Endothelial cell (in vitro differentiated cells): ENCODE data around the gene NOM1. TPM values are rescaled to one million over a fixed set of nuclear protein-coding genes. Genes with fewer than 3 reads are reported as not detected.
"Not testable (repeated sequence)": the region's sequence is repeated elsewhere in the genome, so short reads cannot be mapped to it uniquely, and the experiment has no call there.

Source experiments
- DNase-seq: peaks from one replicate; pipeline ENCODE4 v3.0.0; 2021; ENCODE audit warnings: low spot score
- H3K27ac Mint-ChIP-seq: one replicate; pipeline ENCODE4 v1.8.0; 2021; ENCODE audit warnings: mixed read lengths, inconsistent platforms; ENCODE audit not compliant: unreplicated experiment
- H3K27me3 Mint-ChIP-seq: one replicate; pipeline ENCODE4 v1.8.0; 2021; ENCODE audit warnings: mild to moderate bottlenecking, moderate library complexity, mixed read lengths, inconsistent platforms; ENCODE audit not compliant: unreplicated experiment
- H3K36me3 Mint-ChIP-seq: one replicate; pipeline ENCODE4 v1.8.0; 2021; ENCODE audit warnings: mild to moderate bottlenecking, low read depth, mixed read lengths, inconsistent platforms; ENCODE audit not compliant: unreplicated experiment
- H3K4me1 Mint-ChIP-seq: one replicate; pipeline ENCODE4 v1.8.0; 2021; ENCODE audit warnings: mild to moderate bottlenecking, mixed read lengths, inconsistent platforms; ENCODE audit not compliant: unreplicated experiment
- H3K4me3 Mint-ChIP-seq: one replicate; pipeline ENCODE4 v1.8.0; 2021; ENCODE audit warnings: mild to moderate bottlenecking, mixed read lengths, inconsistent platforms; ENCODE audit not compliant: unreplicated experiment
- H3K9me3 Mint-ChIP-seq: one replicate; pipeline ENCODE4 v1.8.0; 2021; ENCODE audit warnings: mixed read lengths, inconsistent platforms; ENCODE audit not compliant: unreplicated experiment
- CTCF ChIP-seq: fragments of 200-600 bp; sonication (generic); IDR thresholded peaks from one replicate; pipeline ENCODE4 v1.5.0; 2021; ENCODE audit warnings: antibody characterized with exemption; ENCODE audit not compliant: unreplicated experiment
- long read RNA-seq: library from polyadenylated mRNA; unstranded; transcript quantifications from one replicate; pipeline ENCODE4 v2.0.0, GENCODE V29; 2020; ENCODE audit not compliant: unreplicated experiment
- total RNA-seq: library from RNA; stranded (reverse); fragmentation: NEBNext Ultra II Directional; extraction: Animal tissue kit (Norgen Biotek cat#: 25700); gene quantifications from one replicate; pipeline ENCODE4 v1.2.1, GENCODE V29; 2021; ENCODE audit not compliant: unreplicated experiment

NOM1 gene
- 33.6 TPM for total RNA-seq
- long read RNA-seq, partial matches to known transcripts: 6 of 9 reads
- long read RNA-seq, other reads (novel, unspliced or antisense): 3 of 9 reads

- peaks cover 47% of the 10 kb centered on the region for H3K4me1 Mint-ChIP-seq
- peaks cover 22% of the 10 kb centered on the region for H3K36me3 Mint-ChIP-seq
- peak; percentile 94 for DNase-seq
- peak within 1 kb of the TSS; percentile 97 for H3K4me3 Mint-ChIP-seq
- peak within 1 kb of the TSS; percentile 89 for H3K27ac Mint-ChIP-seq
- H3K9me3 Mint-ChIP-seq: no peaks in the 10 kb centered on the region
- TF ChIP-seq CTCF: peak; percentile 84
- peaks cover 7% of the 10 kb centered on the region for H3K27me3 Mint-ChIP-seq
Measured at GRCh38 chr7:156949541-156950380, at the start of gene NOM1. Gene NOM1 (plus strand): TSS chr7:156949712. CDS start chr7:156949738, 26 bp downstream.

GRCh38 chr7:156900093-156900492 lies 49.4 kb upstream of the NOM1 start:
- H3K27ac Mint-ChIP-seq, H3K4me3 Mint-ChIP-seq, H3K27me3 Mint-ChIP-seq, DNase-seq, H3K9me3 Mint-ChIP-seq: not testable (repeated sequence)
- H3K36me3 Mint-ChIP-seq: peaks cover 25% of the 10 kb centered on the region
- H3K4me1 Mint-ChIP-seq: peaks cover 45% of the 10 kb centered on the region

- Mint-ChIP-seq H3K27ac (peak overlapping the region; percentile 72), H3K9me3 (no peaks in the 10 kb centered on the region), H3K4me1 (peaks cover 38% of the 10 kb centered on the region), H3K36me3 (peaks cover 10% of the 10 kb centered on the region), H3K27me3 (peaks cover 5% of the 10 kb centered on the region), H3K4me3 (no peak overlapping the region)
- no peak for TF ChIP-seq CTCF
- no peak for DNase-seq
Measured at GRCh38 chr7:156903232-156903909, 46.1 kb upstream of the NOM1 start.

GRCh38 chr7:156906200-156906649 lies 43.3 kb upstream of the NOM1 start:
- H3K9me3 Mint-ChIP-seq: no peaks in the 10 kb centered on the region
- DNase-seq: no peak
- no peak overlapping the region for H3K27ac Mint-ChIP-seq
- H3K4me3 Mint-ChIP-seq: no peak overlapping the region
- TF ChIP-seq CTCF: no peak
- peaks cover 5% of the 10 kb centered on the region for H3K27me3 Mint-ChIP-seq
- H3K4me1 Mint-ChIP-seq: peaks cover 42% of the 10 kb centered on the region
- peaks cover 10% of the 10 kb centered on the region for H3K36me3 Mint-ChIP-seq

GRCh38 chr7:156907656-156908055 lies 41.9 kb upstream of the NOM1 start:
- H3K4me1 Mint-ChIP-seq: peaks cover 31% of the 10 kb centered on the region
- H3K9me3 Mint-ChIP-seq: no peaks in the 10 kb centered on the region
- DNase-seq: no peak
- H3K4me3 Mint-ChIP-seq: no peak overlapping the region
- no peak for TF ChIP-seq CTCF
- peaks cover 5% of the 10 kb centered on the region for H3K36me3 Mint-ChIP-seq
- H3K27me3 Mint-ChIP-seq: peaks cover 5% of the 10 kb centered on the region
- H3K27ac Mint-ChIP-seq: no peak overlapping the region

- not testable (repeated sequence) for H3K27ac Mint-ChIP-seq, H3K9me3 Mint-ChIP-seq, H3K4me3 Mint-ChIP-seq, H3K27me3 Mint-ChIP-seq, DNase-seq, H3K36me3 Mint-ChIP-seq
- peaks cover 22% of the 10 kb centered on the region for H3K4me1 Mint-ChIP-seq
Measured at GRCh38 chr7:156909574-156910252, 39.8 kb upstream of the NOM1 start.
